ENCODE data around the gene C16orf89. TPM values are rescaled to one million over a fixed set of nuclear protein-coding genes. Genes with fewer than 3 reads are reported as not detected.

C16orf89 gene
- polyA plus RNA-seq, 1 donor from 2014 or later: not detected

DNA sequence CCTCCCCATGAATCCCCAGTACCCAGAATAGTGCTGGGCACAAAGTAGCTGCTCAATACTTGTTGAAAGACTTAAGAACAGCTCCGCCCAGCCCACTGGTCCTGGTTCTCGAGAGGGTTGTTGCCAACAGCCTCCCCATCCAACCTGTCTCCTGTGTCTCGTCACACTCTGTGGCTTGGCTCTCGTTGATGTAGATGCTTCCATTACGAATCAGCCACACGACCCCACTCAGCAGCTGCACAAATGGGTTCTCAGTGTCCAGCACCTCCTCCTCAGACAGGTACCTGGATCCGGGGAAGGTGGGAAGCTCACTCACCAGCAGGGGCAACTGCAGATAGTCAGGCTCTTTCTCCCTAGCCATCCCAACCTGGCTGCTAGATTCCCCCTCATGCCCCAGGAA, 34.2 kb downstream of the C16orf89 start:
- no peaks in the 10 kb centered on the region for H3K9me3 Mint-ChIP-seq
- no peaks in the 10 kb centered on the region for H3K27me3 Mint-ChIP-seq
- peak overlapping the region in 1 of 3 donors; percentile 39 for H3K27ac Mint-ChIP-seq
- H3K4me1 Mint-ChIP-seq: peaks cover 12 to 15% (median 14%) of the 10 kb centered on the region in 3 donors
- peaks cover 2% of the 10 kb centered on the region for H3K36me3 Mint-ChIP-seq
- H3K4me3 Mint-ChIP-seq: peak overlapping the region in 3 of 4 donors; percentile 44 to 83 (median 64)

- peak overlapping the region in 1 of 4 donors; percentile 53 for H3K4me3 Mint-ChIP-seq
- H3K36me3 Mint-ChIP-seq: no peaks in the 10 kb centered on the region
- peak overlapping the region in 1 of 3 donors; percentile 60 for H3K27ac Mint-ChIP-seq
- H3K9me3 Mint-ChIP-seq: no peaks in the 10 kb centered on the region
- peaks cover 9 to 14% (median 12%) of the 10 kb centered on the region in 3 donors for H3K4me1 Mint-ChIP-seq
- no peaks in the 10 kb centered on the region for H3K27me3 Mint-ChIP-seq
Measured at GRCh38 chr16:5030251-5030870, 35.4 kb downstream of the C16orf89 start.

- Mint-ChIP-seq H3K27me3 (no peaks in the 10 kb centered on the region), H3K27ac (peak overlapping the region in 1 of 3 donors; percentile 65), H3K4me3 (peak overlapping the region in 2 of 4 donors; percentile 53 to 65), H3K36me3 (no peaks in the 10 kb centered on the region), H3K9me3 (no peaks in the 10 kb centered on the region), H3K4me1 (peaks cover 3 to 10% (median 9%) of the 10 kb centered on the region in 3 donors)
Measured at GRCh38 chr16:5028950-5029475, 36.7 kb downstream of the C16orf89 start.

- Mint-ChIP-seq H3K9me3 (no peaks in the 10 kb centered on the region), H3K27me3 (no peaks in the 10 kb centered on the region), H3K27ac (no peak overlapping the region), H3K4me1 (peaks cover 0 to 4% (median 4%) of the 10 kb centered on the region in 3 donors), H3K4me3 (no peak overlapping the region), H3K36me3 (no peaks in the 10 kb centered on the region)
Measured at GRCh38 chr16:5027575-5028235, 38.1 kb downstream of the C16orf89 start.

DNA sequence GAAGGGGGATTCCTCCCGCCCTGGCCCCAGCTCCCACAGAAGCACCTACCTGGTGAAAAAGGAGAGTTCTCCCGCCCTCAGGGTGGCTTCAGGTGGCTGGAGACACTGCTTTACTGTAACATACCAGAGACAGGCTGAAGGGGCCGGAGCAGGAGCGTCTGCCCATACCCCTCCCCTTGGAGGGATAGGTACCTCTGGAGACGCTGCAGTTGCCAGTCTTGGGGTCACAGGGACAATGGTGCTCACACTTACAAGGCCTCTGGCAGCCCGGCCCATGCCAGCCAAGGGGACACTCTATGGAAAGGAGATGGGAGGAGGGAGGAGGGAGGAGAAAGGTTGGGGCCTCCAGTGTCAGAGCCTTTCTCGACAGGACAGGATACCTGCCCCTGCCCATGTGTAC, 38.7 kb downstream of the C16orf89 start:
- Mint-ChIP-seq H3K9me3 (no peaks in the 10 kb centered on the region), H3K36me3 (no peaks in the 10 kb centered on the region), H3K4me3 (no peak overlapping the region), H3K27ac (no peak overlapping the region), H3K4me1 (peaks cover 0 to 3% (median 3%) of the 10 kb centered on the region in 3 donors), H3K27me3 (no peaks in the 10 kb centered on the region)

- peak overlapping the region in 1 of 4 donors; percentile 55 for H3K4me3 Mint-ChIP-seq
- H3K9me3 Mint-ChIP-seq: no peaks in the 10 kb centered on the region
- H3K27ac Mint-ChIP-seq: no peak overlapping the region
- H3K4me1 Mint-ChIP-seq: peaks cover 0 to 3% (median 0%) of the 10 kb centered on the region in 3 donors
- H3K27me3 Mint-ChIP-seq: no peaks in the 10 kb centered on the region
- H3K36me3 Mint-ChIP-seq: no peaks in the 10 kb centered on the region
Measured at GRCh38 chr16:5026664-5027063, 39.1 kb downstream of the C16orf89 start.

DNA sequence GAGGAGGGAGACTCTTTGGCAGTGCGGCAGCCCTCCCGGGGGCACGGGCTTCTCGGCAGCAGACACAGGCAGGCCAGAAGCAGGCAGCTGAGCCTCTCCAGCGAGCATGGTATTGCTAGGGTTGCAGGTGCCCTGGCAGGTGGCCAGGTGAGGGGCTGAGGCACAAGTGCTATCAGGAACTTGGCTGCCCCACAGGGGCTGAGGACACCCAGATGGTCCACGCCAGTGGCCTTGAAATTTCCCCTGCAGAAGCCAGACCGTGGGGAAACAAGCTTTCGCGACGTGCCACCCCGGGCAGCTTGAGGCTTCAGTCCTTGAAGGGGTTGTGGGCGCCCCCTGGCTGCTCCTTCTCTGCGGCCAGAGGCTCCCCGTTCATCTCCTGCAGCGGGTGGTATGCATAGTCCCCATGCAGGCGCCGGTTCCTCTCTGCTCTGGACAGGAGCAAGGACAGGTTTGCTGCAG, 40.6 kb downstream of the C16orf89 start:
- no peak overlapping the region for H3K4me3 Mint-ChIP-seq
- peaks cover 0 to 3% (median 0%) of the 10 kb centered on the region in 3 donors for H3K4me1 Mint-ChIP-seq
- H3K27ac Mint-ChIP-seq: peak overlapping the region in 1 of 3 donors; percentile 8
- no peaks in the 10 kb centered on the region for H3K9me3 Mint-ChIP-seq
- H3K27me3 Mint-ChIP-seq: no peaks in the 10 kb centered on the region
- no peaks in the 10 kb centered on the region for H3K36me3 Mint-ChIP-seq

GRCh38 chr16:5024632-5025031, 41.1 kb downstream of the C16orf89 start:
- Mint-ChIP-seq H3K27me3 (no peaks in the 10 kb centered on the region), H3K27ac (peak overlapping the region in 1 of 3 donors; percentile 8), H3K9me3 (no peaks in the 10 kb centered on the region), H3K4me3 (no peak overlapping the region), H3K4me1 (peaks cover 0 to 3% (median 0%) of the 10 kb centered on the region in 3 donors), H3K36me3 (no peaks in the 10 kb centered on the region)

DNA sequence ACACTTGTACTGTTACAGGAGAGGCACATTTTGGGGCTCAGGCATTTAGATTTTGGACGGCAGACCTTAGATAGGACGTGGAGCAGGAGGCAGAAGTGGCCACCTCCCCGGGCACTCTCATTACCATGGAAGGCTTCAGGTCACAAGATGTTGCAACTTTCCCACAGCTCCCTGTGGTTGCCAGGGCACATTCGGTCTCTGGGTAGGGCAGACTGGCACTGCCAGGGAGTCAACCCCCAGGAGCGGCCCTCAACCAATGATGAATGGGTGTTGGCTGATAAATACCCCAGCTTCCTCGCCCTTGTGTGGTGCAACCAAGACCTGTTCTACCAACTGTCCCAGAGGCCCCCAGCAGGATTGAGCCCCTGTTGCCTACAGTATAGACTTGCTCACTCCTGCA, 43.2 kb downstream of the C16orf89 start:
- H3K4me3 Mint-ChIP-seq: no peak overlapping the region
- H3K36me3 Mint-ChIP-seq: no peaks in the 10 kb centered on the region
- no peaks in the 10 kb centered on the region for H3K27me3 Mint-ChIP-seq
- H3K4me1 Mint-ChIP-seq: peaks cover 0 to 3% (median 0%) of the 10 kb centered on the region in 3 donors
- no peak overlapping the region for H3K27ac Mint-ChIP-seq
- no peaks in the 10 kb centered on the region for H3K9me3 Mint-ChIP-seq

DNA sequence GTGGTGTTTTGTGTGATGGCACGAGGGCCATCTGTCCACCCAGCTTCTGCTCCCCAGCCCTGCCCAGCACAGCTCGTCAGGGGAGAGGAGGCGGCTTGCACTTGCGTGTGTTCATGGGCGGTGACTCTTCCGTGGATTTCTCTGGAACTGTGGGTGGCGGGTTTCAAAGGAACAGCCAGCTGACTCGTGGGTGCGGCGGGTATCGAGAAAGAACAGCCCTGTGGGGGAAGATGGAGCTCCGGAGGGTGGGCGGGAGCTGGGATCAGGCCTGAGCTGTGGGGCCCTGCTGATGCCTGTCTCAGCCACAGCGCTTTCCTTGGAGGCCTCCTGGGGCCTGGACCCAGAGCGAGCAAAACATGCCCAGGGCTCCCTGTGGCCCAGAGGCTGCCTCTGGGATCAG, 45.2 kb downstream of the C16orf89 start:
- Mint-ChIP-seq H3K4me1 (peaks cover 0 to 1% (median 0%) of the 10 kb centered on the region in 3 donors), H3K27me3 (no peaks in the 10 kb centered on the region), H3K4me3 (no peak overlapping the region), H3K9me3 (no peaks in the 10 kb centered on the region), H3K36me3 (no peaks in the 10 kb centered on the region), H3K27ac (no peak overlapping the region)

GRCh38 chr16:5019775-5020174, 46.0 kb downstream of the C16orf89 start:
- Mint-ChIP-seq H3K27ac (peak overlapping the region in 1 of 3 donors; percentile 59), H3K9me3 (no peaks in the 10 kb centered on the region), H3K4me1 (peaks cover 0 to 1% (median 0%) of the 10 kb centered on the region in 3 donors), H3K4me3 (no peak overlapping the region), H3K36me3 (no peaks in the 10 kb centered on the region), H3K27me3 (no peaks in the 10 kb centered on the region)

GRCh38 chr16:5018793-5019192, 47.0 kb downstream of the C16orf89 start:
- H3K4me1 Mint-ChIP-seq: peaks cover 0 to 1% (median 0%) of the 10 kb centered on the region in 3 donors
- H3K27me3 Mint-ChIP-seq: no peaks in the 10 kb centered on the region
- H3K27ac Mint-ChIP-seq: peak overlapping the region in 1 of 3 donors; percentile 48
- no peaks in the 10 kb centered on the region for H3K36me3 Mint-ChIP-seq
- no peak overlapping the region for H3K4me3 Mint-ChIP-seq
- no peaks in the 10 kb centered on the region for H3K9me3 Mint-ChIP-seq

DNA sequence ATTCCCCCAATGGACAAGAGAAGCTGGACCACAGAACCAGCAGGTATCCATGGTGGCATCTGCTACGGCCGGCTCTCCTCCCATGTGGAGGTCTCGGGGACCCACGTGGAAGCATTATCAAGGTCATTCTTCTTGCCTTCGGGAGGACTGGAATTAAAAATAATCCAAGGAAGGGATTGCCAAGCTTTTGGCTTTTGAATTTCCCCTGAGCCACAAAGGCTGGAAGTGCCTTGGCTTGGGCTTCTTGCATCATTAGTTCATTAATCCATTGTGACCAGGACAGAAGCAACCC, 48.1 kb downstream of the C16orf89 start:
- Mint-ChIP-seq H3K9me3 (no peaks in the 10 kb centered on the region), H3K4me3 (no peak overlapping the region), H3K27ac (no peak overlapping the region), H3K4me1 (no peaks in the 10 kb centered on the region), H3K36me3 (no peaks in the 10 kb centered on the region), H3K27me3 (no peaks in the 10 kb centered on the region)

DNA sequence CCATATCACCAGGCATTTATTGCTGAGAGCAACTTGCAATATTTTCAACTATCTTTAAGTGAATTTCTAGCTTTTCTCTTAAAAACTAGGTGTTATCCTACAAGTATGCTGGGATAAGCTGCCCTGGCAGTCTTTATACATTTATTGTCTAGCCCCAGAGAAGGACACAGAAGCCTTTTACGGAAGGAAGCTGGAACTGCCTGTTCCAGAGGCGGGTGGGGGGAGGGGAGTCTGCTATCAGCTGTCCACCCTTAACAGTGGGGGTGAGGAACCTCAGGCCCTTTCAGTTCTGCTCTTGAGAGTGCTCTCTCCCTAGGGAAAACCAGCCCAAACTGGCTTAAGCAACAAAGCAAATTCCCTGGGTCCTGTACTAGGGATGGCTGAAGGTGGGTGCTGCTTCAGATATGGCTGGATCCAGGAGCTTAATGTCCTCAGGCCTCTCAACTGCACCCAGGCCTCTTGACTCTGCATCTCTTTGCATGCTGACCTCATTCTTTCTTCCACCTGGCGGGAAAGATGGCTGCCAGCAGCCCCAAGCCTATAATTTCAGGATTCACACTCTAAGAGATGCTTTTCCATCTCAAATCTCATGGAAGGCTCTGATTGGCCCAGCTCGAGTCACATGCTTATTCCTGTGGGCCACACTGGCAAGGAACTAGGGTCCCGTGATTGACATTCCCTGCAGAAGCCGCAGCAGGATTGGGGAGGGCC, 48.6 kb downstream of the C16orf89 start:
- H3K4me1 Mint-ChIP-seq: no peaks in the 10 kb centered on the region
- no peaks in the 10 kb centered on the region for H3K27me3 Mint-ChIP-seq
- H3K4me3 Mint-ChIP-seq: no peak overlapping the region
- no peak overlapping the region for H3K27ac Mint-ChIP-seq
- no peaks in the 10 kb centered on the region for H3K9me3 Mint-ChIP-seq
- H3K36me3 Mint-ChIP-seq: no peaks in the 10 kb centered on the region

GRCh38 chr16:5015887-5016286, 49.9 kb downstream of the C16orf89 start:
- no peaks in the 10 kb centered on the region for H3K36me3 Mint-ChIP-seq
- H3K4me1 Mint-ChIP-seq: no peaks in the 10 kb centered on the region
- H3K9me3 Mint-ChIP-seq: no peaks in the 10 kb centered on the region
- H3K27ac Mint-ChIP-seq: no peak overlapping the region
- no peaks in the 10 kb centered on the region for H3K27me3 Mint-ChIP-seq
- no peak overlapping the region for H3K4me3 Mint-ChIP-seq
